Measurements from ENCODE around the gene PLCL2.

PLCL2 gene

GRCh38 chr3:16888785-16889607, 4.2 kb downstream of the PLCL2 start:
- DNase-seq (ENCODE audit: extremely low read depth in 1 of 2, low read depth in 1 of 2): no peak

GRCh38 chr3:16890597-16891333, 6.0 kb downstream of the PLCL2 start:
- no peak for DNase-seq (ENCODE audit: extremely low read depth in 1 of 2, low read depth in 1 of 2)

GRCh38 chr3:16893618-16894200, 9.0 kb downstream of the PLCL2 start:
- DNase-seq (ENCODE audit: extremely low read depth in 1 of 2, low read depth in 1 of 2): no peak

GRCh38 chr3:16896094-16896627, 11.4 kb downstream of the PLCL2 start:
- no peak for DNase-seq (ENCODE audit: extremely low read depth in 1 of 2, low read depth in 1 of 2)

- no peak for DNase-seq (ENCODE audit: extremely low read depth in 1 of 2, low read depth in 1 of 2)
These were observed 12.1 kb downstream of the PLCL2 start for GRCh38 chr3:16896820-16897219.

- DNase-seq (ENCODE audit: extremely low read depth in 1 of 2, low read depth in 1 of 2): peak in 1 of 2 donors; percentile 26
These were observed 12.6 kb downstream of the PLCL2 start for GRCh38 chr3:16897254-16897926.

- no peak for DNase-seq (ENCODE audit: extremely low read depth in 1 of 2, low read depth in 1 of 2)
These were observed 14.0 kb downstream of the PLCL2 start for GRCh38 chr3:16898595-16899395.

GRCh38 chr3:16899919-16900318, 15.2 kb downstream of the PLCL2 start:
- no peak for DNase-seq (ENCODE audit: extremely low read depth in 1 of 2, low read depth in 1 of 2)

GRCh38 chr3:16900779-16901440, 16.2 kb downstream of the PLCL2 start:
- DNase-seq (ENCODE audit: extremely low read depth in 1 of 2, low read depth in 1 of 2): no peak

- DNase-seq (ENCODE audit: extremely low read depth in 1 of 2, low read depth in 1 of 2): peak in 1 of 2 donors; percentile 60
These were observed 20.0 kb downstream of the PLCL2 start for GRCh38 chr3:16904423-16905417.

GRCh38 chr3:16905704-16906103, 20.9 kb downstream of the PLCL2 start:
- DNase-seq (ENCODE audit: extremely low read depth in 1 of 2, low read depth in 1 of 2): no peak

- DNase-seq (ENCODE audit: extremely low read depth in 1 of 2, low read depth in 1 of 2): no peak
These were observed 21.9 kb downstream of the PLCL2 start for GRCh38 chr3:16906682-16907081.

- DNase-seq (ENCODE audit: extremely low read depth in 1 of 2, low read depth in 1 of 2): no peak
These were observed 22.5 kb downstream of the PLCL2 start for GRCh38 chr3:16907243-16907642.

GRCh38 chr3:16908016-16908807, 23.5 kb downstream of the PLCL2 start:
- no peak for DNase-seq (ENCODE audit: extremely low read depth in 1 of 2, low read depth in 1 of 2)

- DNase-seq (ENCODE audit: extremely low read depth in 1 of 2, low read depth in 1 of 2): no peak
These were observed 24.1 kb downstream of the PLCL2 start for GRCh38 chr3:16908896-16909295.

- DNase-seq (ENCODE audit: extremely low read depth in 1 of 2, low read depth in 1 of 2): no peak
These were observed 25.0 kb downstream of the PLCL2 start for GRCh38 chr3:16909802-16910201.

GRCh38 chr3:16910207-16910606, 25.5 kb downstream of the PLCL2 start:
- no peak for DNase-seq (ENCODE audit: extremely low read depth in 1 of 2, low read depth in 1 of 2)

- DNase-seq (ENCODE audit: extremely low read depth in 1 of 2, low read depth in 1 of 2): no peak
These were observed 27.2 kb downstream of the PLCL2 start for GRCh38 chr3:16911916-16912315.

All from stimulated activated CD8-positive, alpha-beta memory T cell treated with anti-CD3 and anti-CD28 coated beads, Interleukin-7, amount 100 ng/mL, for 48 hours (primary cell).